Naive thymus-derived CD4-positive, alpha-beta T cell (primary cell): ENCODE data around the gene OSCAR. TPM values are rescaled to one million over a fixed set of nuclear protein-coding genes. Genes with fewer than 3 reads are reported as not detected.

Source experiments
- ATAC-seq: fragments of 150-1000 bp; cut with Tn5 transposase; 2 replicates; pipeline ENCODE4 v1.10.0; 2021; ENCODE audit warnings: mild to moderate bottlenecking, moderate library complexity
- CTCF ChIA-PET: fragments of 350-600 bp; sonication (Branson Sonifier 250); formaldehyde crosslinking; loops from one replicate; lab custom pipeline; 2021; ENCODE audit warnings: antibody characterized with exemption; lab: Charles Lee
- POLR2A ChIA-PET: fragments of 350-600 bp; sonication (Branson Sonifier 250); formaldehyde crosslinking; loops from one replicate; lab custom pipeline; 2021; ENCODE audit warnings: antibody characterized with exemption, inconsistent platforms; lab: Charles Lee
- DNase-seq, 9 donors: peaks; one replicate each; pipeline versions ENCODE4 v3.0.0 to v3.0.0-alpha.2; 2020 to 2022; ENCODE audit warnings: mixed read lengths in 1 of 9
- H3K27ac ChIP-seq: one replicate; pipeline ENCODE4 v1.7.0; 2013; ENCODE audit warnings: mild to moderate bottlenecking, low read depth, low read length, moderate library complexity
- H3K27me3 ChIP-seq, 2 donors: one replicate each; pipeline ENCODE4 v1.7.0; 2013; ENCODE audit warnings: low read length in 2 of 2, mild to moderate bottlenecking in 2 of 2, moderate library complexity in 2 of 2; ENCODE audit not compliant: control insufficient read depth in 2 of 2, insufficient read depth in 2 of 2
- H3K36me3 ChIP-seq, 3 experiments: 1 replicate in 2 of 3; 2 replicates in 1 of 3; pipeline ENCODE4 v1.7.0; 2013; ENCODE audit warnings: low read length in 3 of 3, mild to moderate bottlenecking in 3 of 3, moderate library complexity in 1 of 3; ENCODE audit not compliant: insufficient read depth in 3 of 3, control insufficient read depth in 2 of 3
- H3K4me1 ChIP-seq, 2 donors: one replicate each; pipeline ENCODE4 v1.7.0; 2013; ENCODE audit warnings: low read length in 2 of 2, mild to moderate bottlenecking in 2 of 2, moderate library complexity in 1 of 2; ENCODE audit not compliant: control insufficient read depth in 2 of 2, insufficient read depth in 2 of 2
- H3K4me3 ChIP-seq: 2 replicates; pipeline ENCODE4 v1.7.0; 2013; ENCODE audit warnings: mild to moderate bottlenecking, low read length
- H3K9me3 ChIP-seq, 3 experiments: 1 replicate in 2 of 3; 2 replicates in 1 of 3; pipeline ENCODE4 v1.7.0; 2013; ENCODE audit warnings: low read length in 3 of 3; ENCODE audit not compliant: control insufficient read depth in 2 of 3
- H3K27ac Mint-ChIP-seq, 9 donors: one replicate each; pipeline ENCODE4 v1.8.0; 2020 to 2022; ENCODE audit warnings: mixed read lengths in 9 of 9, mild to moderate bottlenecking in 8 of 9, moderate library complexity in 5 of 9, inconsistent platforms in 2 of 9
- H3K27me3 Mint-ChIP-seq, 5 donors: one replicate each; pipeline ENCODE4 v1.8.0; 2021 to 2022; ENCODE audit warnings: mixed read lengths in 5 of 5, mild to moderate bottlenecking in 1 of 5
- H3K36me3 Mint-ChIP-seq, 5 donors: one replicate each; pipeline ENCODE4 v1.8.0; 2020 to 2022; ENCODE audit warnings: mixed read lengths in 5 of 5, mild to moderate bottlenecking in 3 of 5, inconsistent platforms in 1 of 5
- H3K4me1 Mint-ChIP-seq, 7 donors: one replicate each; pipeline ENCODE4 v1.8.0; 2020 to 2022; ENCODE audit warnings: mixed read lengths in 7 of 7, mild to moderate bottlenecking in 3 of 7, inconsistent platforms in 1 of 7
- H3K4me3 Mint-ChIP-seq, 10 donors: one replicate each; pipeline ENCODE4 v1.8.0; 2020 to 2022; ENCODE audit warnings: mild to moderate bottlenecking in 10 of 10, mixed read lengths in 10 of 10, moderate library complexity in 6 of 10, inconsistent platforms in 2 of 10
- H3K9me3 Mint-ChIP-seq, 11 donors: one replicate each; pipeline ENCODE4 v1.8.0; 2020 to 2022; ENCODE audit warnings: mixed read lengths in 11 of 11, mild to moderate bottlenecking in 4 of 11, inconsistent platforms in 1 of 11, moderate library complexity in 1 of 11
- intact Hi-C, 2 donors: fragments of 100-400 bp; cut with micrococcal nuclease; formaldehyde crosslinking; loops; one replicate each; pipeline ENCODE4 v1.15.1; 2023
- polyA plus RNA-seq, 2 donors: library from polyadenylated mRNA; unstranded; fragments of 300-500 nt; fragmentation: Illumina TruSeq; gene quantifications; one replicate each; pipeline ENCODE4 v1.2.3, GENCODE V29; 2021
- total RNA-seq, 6 experiments: library from RNA in 5 of 6; stranded (reverse) in 5 of 6; gene quantifications; 1 replicate in 5 of 6; 2 replicates in 1 of 6; pipeline ENCODE4 v1.2.3 and lab custom pipeline; 2021 to 2026

Gene OSCAR
- total and polyA plus RNA-seq, 7 experiments from 2014 or later: 0.13 to 44.6 (median 0.38) TPM; not detected in 1

DNA sequence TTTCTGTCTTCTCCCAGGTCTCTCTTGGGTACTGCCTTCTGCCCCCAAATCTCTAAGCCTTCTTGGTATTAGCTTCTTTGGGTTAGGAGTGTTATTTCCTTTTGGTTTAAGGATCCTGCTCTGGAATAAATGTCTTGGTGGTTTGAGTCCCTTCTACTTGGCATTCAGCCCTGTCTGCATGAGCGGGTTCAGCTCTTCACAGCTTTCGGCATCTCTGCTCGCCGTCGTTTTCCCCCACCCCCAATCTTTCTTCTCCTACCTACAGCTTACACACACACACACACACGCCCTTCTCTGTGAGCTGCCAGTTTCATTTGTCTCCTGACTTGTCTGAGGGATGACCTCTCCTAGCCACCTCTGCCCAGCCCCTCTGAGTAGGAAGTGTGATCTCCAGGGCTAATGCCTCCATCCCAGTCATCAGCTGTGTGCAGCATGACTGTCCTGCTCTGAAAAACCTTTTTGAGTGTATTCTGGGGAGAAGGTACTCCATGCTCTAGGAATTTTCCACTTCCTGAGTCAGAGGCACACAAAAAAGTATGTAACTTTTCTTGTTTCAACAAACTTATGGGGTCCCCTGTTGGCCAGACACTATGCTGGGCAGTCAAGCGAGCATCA lies 41.7 kb upstream of the OSCAR start:
- Mint-ChIP-seq H3K27me3 (no peaks in the 10 kb centered on the region), H3K27ac (peak overlapping the region in 4 of 9 donors; percentile 33 to 77 (median 59)), H3K36me3 (peaks cover 0 to 43% (median 16%) of the 10 kb centered on the region in 5 donors), H3K4me3 (peak overlapping the region in 1 of 10 donors; percentile 16), H3K9me3 (peaks cover 0 to 2% (median 0%) of the 10 kb centered on the region in 11 donors), H3K4me1 (peaks cover 31 to 40% (median 37%) of the 10 kb centered on the region in 7 donors)
- Histone ChIP-seq H3K27me3 (no peaks in the 10 kb centered on the region), H3K4me1 (peaks cover 10 to 22% of the 10 kb centered on the region in 2 donors), H3K4me3 (no peak overlapping the region), H3K27ac (peak overlapping the region; percentile 6), H3K36me3 (peaks cover 20 to 68% (median 38%) of the 10 kb centered on the region in 3 experiments), H3K9me3 (no peaks in the 10 kb centered on the region)
- CTCF ChIA-PET: no interaction called here
- DNase-seq (no peak), ATAC-seq (no peak)
- intact Hi-C loops: no loop called here
- POLR2A ChIA-PET: interaction anchor here (1.2 to 9.6 kb wide), 2 partner anchors 13 to 28 kb away, joined by 4 to 173 read pairs; partner anchors contain the start of genes LENG1 and TFPT

DNA sequence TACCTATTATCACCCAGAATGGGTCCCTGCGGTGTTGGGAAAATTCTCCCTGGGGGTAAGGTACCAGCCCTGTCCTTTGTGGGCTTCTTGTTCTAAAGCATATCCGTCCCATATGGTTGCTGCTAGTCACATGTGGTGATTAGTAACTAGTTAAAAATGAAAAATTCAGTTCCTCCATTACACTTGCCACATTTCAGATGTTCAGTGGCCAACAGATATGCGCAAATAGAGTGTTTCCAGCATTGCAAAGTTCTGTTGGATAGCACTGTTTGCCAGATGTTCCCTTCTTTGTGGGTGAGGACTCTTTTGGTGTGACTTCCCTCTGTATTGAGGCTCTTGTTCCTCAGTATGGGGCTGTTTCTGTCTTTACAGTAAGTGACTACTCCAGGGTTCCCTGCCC lies 40.8 kb upstream of the OSCAR start:
- Mint-ChIP-seq H3K36me3 (peaks cover 0 to 35% (median 16%) of the 10 kb centered on the region in 5 donors), H3K4me3 (peak overlapping the region in 2 of 10 donors; percentile 8 to 98), H3K27me3 (no peaks in the 10 kb centered on the region), H3K4me1 (peaks cover 35 to 46% (median 43%) of the 10 kb centered on the region in 7 donors), H3K9me3 (peaks cover 0 to 3% (median 0%) of the 10 kb centered on the region in 11 donors), H3K27ac (peak overlapping the region in 1 of 9 donors; percentile 92)
- intact Hi-C loops: no loop called here
- no peak for ATAC-seq
- ChIA-PET CTCF (no interaction called here), POLR2A (interaction anchor here (1.2 to 9.6 kb wide), 2 partner anchors 14 to 27 kb away, joined by 4 to 173 read pairs; partner anchors contain the start of genes LENG1 and TFPT)
- Histone ChIP-seq H3K27me3 (no peaks in the 10 kb centered on the region), H3K4me3 (no peak overlapping the region), H3K4me1 (peaks cover 13 to 22% of the 10 kb centered on the region in 2 donors), H3K27ac (no peak overlapping the region), H3K9me3 (no peaks in the 10 kb centered on the region), H3K36me3 (peaks cover 20 to 59% (median 30%) of the 10 kb centered on the region in 3 experiments)
- DNase-seq: no peak

DNA sequence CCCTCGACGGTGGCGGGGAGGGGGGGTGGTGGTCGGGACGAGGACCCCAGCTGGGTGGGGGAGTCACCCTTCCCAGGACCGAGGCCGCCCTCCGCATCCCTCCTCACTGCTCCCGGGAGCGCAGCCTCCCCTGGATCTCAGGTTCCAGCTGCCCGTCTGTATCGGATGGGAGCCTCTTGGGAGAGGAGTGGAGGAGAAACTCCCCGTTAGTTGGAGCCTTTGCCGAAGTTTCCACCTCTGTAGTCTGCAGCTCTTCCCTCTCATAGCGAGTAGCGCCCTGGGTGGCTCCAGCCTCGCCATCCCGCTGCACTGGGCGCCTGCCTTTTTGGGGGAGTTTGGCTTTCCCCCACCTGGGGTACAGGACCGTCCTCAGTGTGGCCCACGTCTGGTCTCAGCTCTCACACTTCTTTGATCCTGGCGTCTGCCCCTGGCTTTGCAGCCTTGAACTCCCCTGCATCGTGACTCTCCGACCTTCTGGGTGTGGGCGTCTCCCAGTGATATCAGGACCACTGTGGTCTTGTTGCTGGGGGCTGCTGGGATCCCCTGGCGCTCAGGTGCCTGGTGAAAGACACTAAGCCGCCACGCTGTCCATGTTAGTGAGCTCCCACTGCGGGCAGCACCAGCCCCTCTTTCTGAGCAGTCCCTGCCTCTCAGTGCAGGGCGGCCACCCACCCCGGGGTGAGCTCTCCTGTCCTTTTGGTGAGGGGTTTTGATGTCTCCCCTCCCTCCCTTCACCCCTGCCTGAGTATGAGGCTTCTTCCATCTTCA lies 38.1 kb upstream of the OSCAR start:
- intact Hi-C loops: loop anchor here in 1 of 2 donors (10.0 kb wide), 1 partner anchor 326 kb away; the partner anchor contains the start of gene LENG9
- Histone ChIP-seq H3K36me3 (peaks cover 8 to 32% (median 13%) of the 10 kb centered on the region in 3 experiments), H3K27ac (peak overlapping the region; percentile 97), H3K4me1 (peaks cover 19 to 28% of the 10 kb centered on the region in 2 donors), H3K4me3 (peak overlapping the region; percentile 66), H3K27me3 (no peaks in the 10 kb centered on the region), H3K9me3 (no peaks in the 10 kb centered on the region)
- CTCF ChIA-PET: interaction anchor here (0.5 kb wide), 1 partner anchor 37 kb away, joined by 6 read pairs; no protein-coding TSS in a partner anchor
- H3K4me3 Mint-ChIP-seq: peak overlapping the region; percentile 80 to 98 (median 85)
- H3K27ac Mint-ChIP-seq: peak overlapping the region; percentile 85 to 94 (median 92)
- peaks cover 0 to 21% (median 6%) of the 10 kb centered on the region in 5 donors for H3K36me3 Mint-ChIP-seq
- peaks cover 0 to 3% (median 0%) of the 10 kb centered on the region in 11 donors for H3K9me3 Mint-ChIP-seq
- DNase-seq (no peak), ATAC-seq (no peak)
- peaks cover 38 to 60% (median 47%) of the 10 kb centered on the region in 7 donors for H3K4me1 Mint-ChIP-seq
- no peaks in the 10 kb centered on the region for H3K27me3 Mint-ChIP-seq
- POLR2A ChIA-PET: interaction anchor here (0.6 to 9.6 kb wide), 4 partner anchors 17 to 1008 kb away, joined by 6 to 173 read pairs (median 67); partner anchors contain the start of genes LENG1, MBOAT7, PRPF31 and TFPT

DNA sequence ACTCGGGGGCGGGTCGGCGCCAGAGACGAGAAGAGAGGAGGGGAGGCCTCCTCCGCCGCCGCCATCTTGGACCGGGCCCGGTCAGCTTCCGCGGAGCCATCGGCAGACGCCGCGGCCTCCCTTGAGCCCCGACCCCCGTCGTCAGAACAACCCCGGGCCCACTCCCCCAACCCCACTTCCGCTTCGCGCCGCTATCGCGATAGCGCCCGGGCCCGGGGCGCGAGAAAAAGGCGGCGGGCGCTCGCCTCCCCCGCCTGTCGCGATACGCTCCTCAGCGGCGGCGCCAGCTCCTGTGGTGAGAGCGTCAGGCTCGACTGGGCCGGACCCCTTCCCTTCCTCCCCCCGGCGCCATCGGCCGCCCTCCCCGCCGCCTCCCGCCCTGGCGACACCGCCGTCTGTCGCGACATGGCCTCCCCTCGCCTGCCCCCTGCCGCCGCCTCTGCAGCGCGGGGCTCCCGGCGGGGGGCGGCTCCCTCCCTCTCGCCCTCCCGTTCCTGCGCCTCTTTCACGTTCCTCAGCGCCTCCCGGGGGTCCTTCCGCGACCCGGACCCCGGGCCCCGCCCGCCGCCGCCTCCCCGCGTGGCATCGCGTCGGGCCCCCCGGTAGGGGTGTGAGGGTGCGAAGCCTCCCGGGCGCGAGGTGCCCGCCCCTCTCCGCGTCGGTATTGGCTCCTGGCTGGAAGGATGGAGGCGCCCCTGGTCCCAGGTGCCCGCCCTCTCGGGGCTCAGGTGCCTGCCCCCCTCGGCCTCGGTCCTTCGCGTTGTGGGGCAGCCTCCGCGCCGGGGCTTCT lies 37.3 kb upstream of the OSCAR start, which contains the start of gene CNOT3:
Gene CNOT3 (plus strand): TSS at position 64 of the 790 bp plus-strand sequence. CDS start 5,217 bp downstream, outside the sequence.
- no peaks in the 10 kb centered on the region for H3K27me3 Mint-ChIP-seq
- intact Hi-C loops: loop anchor here (1.0 to 10.0 kb wide), 11 partner anchors 21 to 1467 kb away; partner anchors contain the start of genes LENG1 (in 2 of the 2), LENG9 (in 2 of the 2), MYADM (in 2 of the 2) and NDUFA3 (in 2 of the 2)

DNA sequence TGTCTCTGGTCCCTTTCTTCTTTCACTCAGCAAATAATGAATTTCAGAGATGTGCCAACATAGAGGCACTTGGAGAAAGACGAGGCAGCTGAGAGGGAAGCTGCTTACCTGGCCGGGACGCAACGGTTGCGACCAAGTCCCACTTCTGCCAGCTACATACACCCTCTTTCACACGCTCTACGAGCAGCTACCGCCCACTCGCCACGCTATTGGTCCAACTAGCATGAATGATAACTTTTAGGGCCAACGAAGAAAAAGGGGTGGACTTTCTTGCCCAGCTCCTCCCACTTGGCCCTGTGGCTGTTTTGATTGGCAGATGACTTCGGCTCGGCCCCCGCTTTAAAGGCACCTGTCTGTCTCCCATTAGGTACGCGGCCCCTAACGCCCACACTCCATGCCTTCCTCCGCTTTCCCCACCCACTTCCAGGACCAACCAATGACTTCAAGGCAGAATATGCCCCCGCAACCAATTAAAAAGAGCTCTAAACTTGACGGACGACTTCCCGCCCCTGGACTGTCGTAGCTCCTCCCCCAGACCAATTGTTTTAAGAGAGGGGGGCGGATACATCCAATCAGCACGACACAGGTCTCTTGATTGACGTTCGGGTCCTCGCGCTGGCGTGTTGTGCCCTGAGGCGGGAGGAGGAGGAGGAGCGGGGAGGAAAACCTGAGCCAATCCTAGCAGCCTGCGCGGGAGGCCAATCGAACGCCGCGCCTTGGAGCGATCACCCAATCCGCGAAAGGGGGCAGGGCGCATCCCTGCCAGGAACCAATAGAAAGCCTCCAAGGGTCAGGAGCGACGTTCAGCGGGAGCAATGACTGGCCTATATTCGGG lies 36.5 kb upstream of the OSCAR start:
- DNase-seq (peak; percentile 90 to 100 (median 100)), ATAC-seq (peak; percentile 88)
- H3K4me3 Mint-ChIP-seq: peak overlapping the region; percentile 87 to 98 (median 90)
- ChIA-PET POLR2A (interaction anchor here (0.5 to 9.6 kb wide), 18 partner anchors 11 to 1518 kb away, joined by 3 to 173 read pairs (median 6); partner anchors contain the start of genes LENG1, LENG8, MBOAT7 and MYADM), CTCF (interaction anchor here (0.6 to 1.9 kb wide), 8 partner anchors 18 to 112 kb away, joined by 3 to 7 read pairs (median 4); partner anchors contain the start of genes LENG1, MBOAT7, PRPF31 and TFPT)
- peak overlapping the region; percentile 55 to 92 (median 86) for H3K27ac Mint-ChIP-seq
- Histone ChIP-seq H3K27ac (peak overlapping the region; percentile 97), H3K4me3 (peak overlapping the region; percentile 66), H3K27me3 (no peaks in the 10 kb centered on the region), H3K9me3 (no peaks in the 10 kb centered on the region), H3K4me1 (peaks cover 19 to 30% of the 10 kb centered on the region in 2 donors), H3K36me3 (peaks cover 0 to 16% (median 0%) of the 10 kb centered on the region in 3 experiments)
- intact Hi-C loops: loop anchor here (1.0 to 10.0 kb wide), 11 partner anchors 22 to 1468 kb away; partner anchors contain the start of genes LENG1 (in 2 of the 2), LENG9 (in 2 of the 2), MYADM (in 2 of the 2) and NDUFA3 (in 2 of the 2)
- peaks cover 0 to 3% (median 0%) of the 10 kb centered on the region in 11 donors for H3K9me3 Mint-ChIP-seq
- H3K36me3 Mint-ChIP-seq: peaks cover 0 to 7% (median 0%) of the 10 kb centered on the region in 5 donors
- no peaks in the 10 kb centered on the region for H3K27me3 Mint-ChIP-seq
- peaks cover 31 to 59% (median 45%) of the 10 kb centered on the region in 7 donors for H3K4me1 Mint-ChIP-seq

More for the DNA sequence above, 37.3 kb upstream of the OSCAR start, which contains the start of gene CNOT3:
- no peaks in the 10 kb centered on the region for H3K9me3 ChIP-seq
- Mint-ChIP-seq H3K36me3 (peaks cover 0 to 13% (median 4%) of the 10 kb centered on the region in 5 donors), H3K27ac (peak within 1 kb of the TSS; percentile 85 to 94 (median 92)), H3K4me1 (peaks cover 38 to 60% (median 47%) of the 10 kb centered on the region in 7 donors), H3K9me3 (peaks cover 0 to 3% (median 0%) of the 10 kb centered on the region in 11 donors), H3K4me3 (peak within 1 kb of the TSS; percentile 87 to 98 (median 90))
- ATAC-seq (no peak), DNase-seq (peak in 2 of 9 donors; percentile 45 to 53)
- POLR2A ChIA-PET: interaction anchor here (0.5 to 9.6 kb wide), 11 partner anchors 10 to 1517 kb away, joined by 3 to 173 read pairs (median 12); partner anchors contain the start of genes LENG1, LENG8, MBOAT7 and MYADM
- no peaks in the 10 kb centered on the region for H3K27me3 ChIP-seq
- CTCF ChIA-PET: interaction anchor here (1.0 to 1.9 kb wide), 5 partner anchors 19 to 97 kb away, joined by 4 to 7 read pairs (median 5); partner anchors contain the start of genes LENG1 and MBOAT7
- peaks cover 19 to 30% of the 10 kb centered on the region in 2 donors for H3K4me1 ChIP-seq
- peak within 1 kb of the TSS; percentile 97 for H3K27ac ChIP-seq
- peaks cover 0 to 24% (median 5%) of the 10 kb centered on the region in 3 experiments for H3K36me3 ChIP-seq
- peak within 1 kb of the TSS; percentile 66 for H3K4me3 ChIP-seq
